ENCODE measurements around the gene MCOLN3.

DNA sequence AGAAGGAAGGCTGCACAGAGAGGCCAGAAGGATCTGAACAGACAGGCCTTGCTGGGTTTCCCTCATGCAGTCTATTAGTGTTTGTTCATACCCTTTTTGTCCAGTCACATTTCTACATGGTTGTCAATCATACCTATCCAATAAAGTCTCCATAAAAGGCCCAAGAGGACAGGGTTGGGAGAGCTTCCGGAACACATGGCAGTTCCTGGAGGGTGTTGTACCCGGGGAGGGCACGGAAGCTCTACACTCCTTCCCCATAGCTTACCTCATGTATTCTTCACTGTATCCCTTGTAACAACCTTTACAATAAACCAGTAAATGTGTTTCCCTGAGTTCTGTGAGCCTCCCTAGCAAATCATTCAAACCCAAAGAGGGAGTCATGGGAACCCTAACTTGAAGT lies 79.4 kb downstream of the MCOLN3 start:
- no peak for TF ChIP-seq REST (IDR thresholded peaks at IDR 0.05)
- TF ChIP-seq, protein P1, sequence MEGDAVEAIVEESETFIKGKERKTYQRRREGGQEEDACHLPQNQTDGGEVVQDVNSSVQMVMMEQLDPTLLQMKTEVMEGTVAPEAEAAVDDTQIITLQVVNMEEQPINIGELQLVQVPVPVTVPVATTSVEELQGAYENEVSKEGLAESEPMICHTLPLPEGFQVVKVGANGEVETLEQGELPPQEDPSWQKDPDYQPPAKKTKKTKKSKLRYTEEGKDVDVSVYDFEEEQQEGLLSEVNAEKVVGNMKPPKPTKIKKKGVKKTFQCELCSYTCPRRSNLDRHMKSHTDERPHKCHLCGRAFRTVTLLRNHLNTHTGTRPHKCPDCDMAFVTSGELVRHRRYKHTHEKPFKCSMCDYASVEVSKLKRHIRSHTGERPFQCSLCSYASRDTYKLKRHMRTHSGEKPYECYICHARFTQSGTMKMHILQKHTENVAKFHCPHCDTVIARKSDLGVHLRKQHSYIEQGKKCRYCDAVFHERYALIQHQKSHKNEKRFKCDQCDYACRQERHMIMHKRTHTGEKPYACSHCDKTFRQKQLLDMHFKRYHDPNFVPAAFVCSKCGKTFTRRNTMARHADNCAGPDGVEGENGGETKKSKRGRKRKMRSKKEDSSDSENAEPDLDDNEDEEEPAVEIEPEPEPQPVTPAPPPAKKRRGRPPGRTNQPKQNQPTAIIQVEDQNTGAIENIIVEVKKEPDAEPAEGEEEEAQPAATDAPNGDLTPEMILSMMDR (IDR thresholded peaks at IDR 0.05; ENCODE audit: low read depth, low read length, missing input control): no peak
